GM12892 (cell line): Measurements from ENCODE around the gene RAET1G.
"Not testable (repeated sequence)": the region's sequence is repeated elsewhere in the genome, so short reads cannot be mapped to it uniquely, and the experiment has no call there.

ENCODE experiments used
- DNase-seq: peaks from one replicate; pipeline ENCODE4 v3.0.0; 2011; ENCODE audit not compliant: insufficient read length
- FAIRE-seq: peaks from 2 replicates; lab custom pipeline; 2011; peaks lifted over from hg19 to GRCh38; lab: Jason Lieb, UNC
- POLR2A ChIP-seq: IDR thresholded peaks from 2 replicates; pipeline ENCODE4 v1.6.1; 2011; ENCODE audit warnings: low read depth, low read length, control low read depth
- POLR2AphosphoS5 ChIP-seq: IDR thresholded peaks from 2 replicates; pipeline ENCODE4 v1.6.1; 2011; ENCODE audit warnings: low read depth, low read length, control low read depth
- TAF1 ChIP-seq: IDR thresholded peaks from 2 replicates; pipeline ENCODE4 v1.6.1; 2011; ENCODE audit warnings: low read depth, mild to moderate bottlenecking, control low read depth, low read length, borderline replicate concordance

Gene RAET1G

DNA sequence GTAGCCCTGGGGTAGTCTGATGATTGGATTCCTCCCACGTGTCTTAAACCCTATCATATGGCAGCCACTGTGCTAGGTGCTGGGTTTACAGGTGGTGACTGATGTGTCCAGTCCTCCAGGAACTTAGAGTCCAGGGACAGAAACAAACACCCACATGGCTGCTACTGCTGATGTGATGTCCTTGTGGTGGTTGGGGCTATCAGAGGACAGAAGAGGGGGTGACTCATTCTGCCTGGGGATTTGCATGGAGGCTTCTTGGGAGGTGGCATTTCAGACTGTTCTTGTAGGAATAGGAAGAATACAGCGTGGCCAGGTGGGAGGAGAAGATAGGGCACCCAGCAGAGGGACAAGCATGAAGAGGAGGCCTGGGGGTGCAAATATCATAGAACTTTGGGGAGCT, 9.8 kb downstream of the RAET1G start:
- no peak for TF ChIP-seq TAF1
- TF ChIP-seq POLR2A, result no peak
- no peak for TF ChIP-seq POLR2AphosphoS5
- DNase-seq (no peak), FAIRE-seq (no peak)

DNA sequence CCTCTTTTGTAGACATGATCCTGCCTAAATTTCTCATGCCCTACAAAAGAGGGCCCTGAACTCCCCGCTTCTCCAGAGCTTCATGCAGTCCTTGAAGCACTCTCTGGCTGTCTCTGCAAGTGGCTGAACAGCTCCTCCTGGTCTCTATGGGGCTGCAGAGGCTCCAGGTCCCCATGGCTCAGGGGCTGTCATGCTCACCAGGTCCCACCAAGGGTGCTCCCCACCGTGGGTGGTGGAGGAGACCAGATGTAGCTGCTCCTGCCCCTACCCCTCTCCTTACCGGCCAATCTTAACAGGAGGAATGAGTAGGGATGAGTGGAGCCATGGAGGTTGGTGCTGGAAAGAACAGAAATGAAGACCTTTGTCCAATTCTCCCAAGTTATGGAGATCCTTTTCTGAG, 10.2 kb downstream of the RAET1G start:
- DNase-seq, FAIRE-seq: not testable (repeated sequence)

DNA sequence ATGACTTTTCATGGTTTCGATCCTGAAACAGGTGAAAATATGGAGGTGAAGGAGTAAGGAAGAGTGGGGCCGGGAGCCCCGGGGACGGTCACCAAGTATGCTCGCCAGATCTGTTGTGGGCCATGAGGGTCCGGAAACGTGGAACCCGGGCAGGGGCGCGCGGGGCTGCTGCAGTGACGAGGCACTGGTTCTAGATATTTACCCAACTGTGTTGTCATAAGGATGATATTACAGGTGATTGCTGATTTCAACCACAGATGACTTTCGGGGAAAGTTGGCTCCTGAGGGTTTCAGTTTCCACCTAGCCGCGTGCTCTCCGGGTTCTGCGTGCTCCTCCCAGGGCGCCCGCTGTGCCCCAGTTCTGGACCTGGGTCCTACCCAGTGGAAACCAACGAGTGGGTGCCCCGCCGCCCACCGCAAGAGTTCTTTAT, 12.2 kb downstream of the RAET1G start:
- DNase-seq (no peak), FAIRE-seq (no peak)
- TF ChIP-seq POLR2A, result no peak
- no peak for TF ChIP-seq POLR2AphosphoS5
- TF ChIP-seq TAF1, result no peak

DNA sequence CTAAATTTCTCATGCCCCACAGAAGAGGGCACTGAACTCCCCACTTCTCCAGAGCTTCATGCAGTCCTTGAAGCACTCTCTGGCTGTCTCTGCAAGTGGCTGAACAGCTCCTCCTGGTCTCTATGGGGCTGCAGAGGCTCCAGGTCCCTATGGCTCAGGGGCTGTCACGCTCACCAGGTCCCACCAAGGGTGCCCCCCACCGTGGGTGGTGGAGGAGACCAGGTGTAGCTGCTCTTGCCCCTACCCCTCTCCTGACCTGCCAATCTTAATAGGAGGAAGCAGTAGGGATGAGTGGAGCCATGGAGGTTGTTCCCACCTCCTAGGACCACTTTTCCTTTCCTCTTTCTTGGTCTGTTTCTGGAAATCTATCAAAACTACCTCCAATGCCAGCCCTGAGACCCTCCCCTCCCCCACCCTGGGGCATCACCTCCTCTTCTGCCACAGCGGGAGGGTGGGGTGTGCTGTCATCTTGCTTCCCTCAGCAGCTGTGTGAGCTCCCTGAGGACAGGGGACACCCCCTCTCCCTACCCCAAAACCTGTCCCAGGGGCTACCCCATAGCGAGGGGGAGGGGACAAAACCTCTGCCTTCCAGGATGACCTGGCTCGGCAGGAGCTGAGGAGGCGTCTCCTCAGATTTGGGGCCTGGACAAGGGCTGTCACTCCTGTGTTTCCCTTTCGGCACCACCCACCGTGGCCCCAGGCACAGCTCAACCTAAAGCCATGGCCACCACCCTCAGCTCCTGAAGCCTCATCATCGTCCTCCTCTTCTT, 13.0 kb downstream of the RAET1G start:
- FAIRE-seq, result no peak
- DNase-seq, result no peak
- TF ChIP-seq POLR2AphosphoS5 (no peak), POLR2A (no peak), TAF1 (no peak)

DNA sequence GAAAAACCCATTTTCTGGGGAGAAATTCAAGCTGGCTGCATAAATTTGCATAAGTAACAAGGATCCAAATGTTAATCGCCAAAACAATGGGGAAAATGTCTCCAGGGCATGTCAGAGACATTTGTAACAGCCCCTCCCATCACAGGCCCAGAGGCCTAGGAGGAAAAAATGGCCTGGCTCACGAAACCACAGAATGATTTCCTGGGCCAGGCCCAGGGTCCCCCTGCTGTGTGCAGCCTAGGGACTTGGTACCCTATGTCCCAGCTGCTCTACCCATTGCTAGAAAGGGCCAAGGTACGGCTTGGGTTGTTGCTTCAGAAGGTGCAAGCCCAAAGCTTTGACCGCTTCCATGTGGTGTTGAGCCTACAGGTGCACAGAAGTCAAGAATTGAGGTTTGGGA, 14.4 kb downstream of the RAET1G start:
- not testable (repeated sequence) for DNase-seq, FAIRE-seq

DNA sequence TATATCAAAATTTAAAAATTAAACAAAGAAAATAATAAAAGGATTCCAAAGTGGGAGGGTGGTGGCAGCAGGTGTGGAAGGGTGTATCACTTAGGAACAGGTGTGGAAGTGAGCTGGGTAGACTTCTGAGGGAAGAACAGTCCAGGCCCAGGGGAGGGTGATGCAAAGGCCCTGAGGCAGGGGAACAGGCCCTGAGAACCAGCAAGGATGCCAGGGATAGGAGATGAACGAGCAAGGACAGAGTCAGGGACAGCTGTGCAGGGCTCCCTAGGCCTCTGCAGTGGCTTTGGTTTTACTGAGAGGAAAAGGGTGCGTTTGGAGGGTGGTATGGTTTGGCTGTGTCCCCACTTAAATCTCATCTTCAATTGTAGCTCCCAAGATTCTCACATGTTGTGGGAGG, 15.6 kb downstream of the RAET1G start:
- FAIRE-seq (no peak), DNase-seq (no peak)
- TF ChIP-seq TAF1, result no peak
- no peak for TF ChIP-seq POLR2A
- TF ChIP-seq POLR2AphosphoS5, result no peak

DNA sequence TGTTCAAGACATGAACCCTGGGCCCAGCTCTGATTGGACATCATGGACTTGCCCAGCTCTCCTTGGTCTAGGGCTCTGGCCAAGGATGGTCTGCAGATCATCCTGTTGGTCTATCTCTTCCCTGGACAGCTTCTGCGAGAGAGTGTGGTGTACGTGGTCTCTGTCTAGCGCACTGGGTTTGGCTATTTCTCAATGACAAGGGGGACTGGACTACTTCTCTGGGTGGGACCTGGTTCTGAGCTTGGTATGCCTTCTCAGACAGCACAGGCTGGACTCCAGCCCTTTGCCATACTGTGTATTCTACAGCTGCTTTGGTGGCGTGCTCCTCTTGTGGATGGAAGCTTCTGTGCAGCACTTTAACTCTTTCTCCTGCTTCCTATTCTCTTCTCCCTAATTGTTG, 16.5 kb downstream of the RAET1G start:
- DNase-seq, result no peak
- no peak for TF ChIP-seq POLR2AphosphoS5
- TF ChIP-seq POLR2A, result no peak
- no peak for TF ChIP-seq TAF1
- FAIRE-seq, result no peak

DNA sequence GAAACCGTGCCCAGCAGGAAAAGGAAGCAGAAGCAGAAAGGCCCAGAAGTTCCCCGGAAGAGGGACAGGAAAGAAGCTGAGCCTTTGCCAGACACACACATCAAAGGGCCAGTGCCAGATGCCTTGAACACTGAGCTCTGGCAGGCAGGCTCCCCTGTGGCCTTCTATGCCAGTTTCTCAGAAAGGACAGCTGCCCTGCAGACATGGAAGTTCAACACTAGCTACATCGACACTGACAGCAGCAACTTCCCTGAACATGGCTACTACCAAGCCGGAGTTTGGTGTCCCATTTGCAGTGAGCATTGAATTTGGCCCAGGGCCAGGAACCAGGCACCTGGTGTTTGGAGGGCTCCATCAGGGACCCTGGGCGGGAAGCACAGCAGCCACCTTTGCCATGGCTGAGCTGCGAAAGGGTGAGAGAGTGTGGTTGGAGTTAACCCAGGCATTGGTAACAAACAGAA, 17.0 kb downstream of the RAET1G start:
- DNase-seq (no peak), FAIRE-seq (no peak)
- TF ChIP-seq POLR2A, result no peak
- TF ChIP-seq POLR2AphosphoS5, result no peak
- no peak for TF ChIP-seq TAF1

DNA sequence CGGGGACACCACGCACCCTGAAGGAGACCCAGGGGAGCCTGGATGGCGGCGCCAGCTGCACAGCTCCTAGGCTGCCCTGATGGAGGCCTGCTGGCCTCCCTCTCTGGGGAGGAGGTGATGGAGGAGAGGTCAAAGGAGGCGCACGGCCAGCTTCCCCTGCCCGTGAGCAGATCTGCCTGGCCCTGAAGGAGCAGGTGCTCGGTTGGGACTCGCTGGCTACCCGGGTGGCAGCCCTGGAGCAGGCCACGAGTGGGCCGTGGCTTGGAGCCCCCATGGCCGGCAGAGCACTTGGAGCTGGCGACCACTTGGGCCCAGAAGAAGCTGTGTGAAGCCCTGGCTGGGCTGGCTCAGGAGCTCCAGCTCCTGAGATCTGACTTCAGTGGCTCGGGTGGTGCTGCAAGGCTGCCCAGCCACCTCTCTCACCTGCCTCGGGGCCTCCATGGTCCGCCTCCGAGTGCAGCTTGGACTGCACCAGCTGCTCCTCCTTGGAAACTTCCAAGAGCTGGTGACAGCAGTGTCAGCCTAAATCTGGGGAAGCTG, 17.5 kb downstream of the RAET1G start:
- FAIRE-seq (no peak), DNase-seq (no peak)
- TF ChIP-seq TAF1, result no peak
- TF ChIP-seq POLR2A, result no peak
- no peak for TF ChIP-seq POLR2AphosphoS5

DNA sequence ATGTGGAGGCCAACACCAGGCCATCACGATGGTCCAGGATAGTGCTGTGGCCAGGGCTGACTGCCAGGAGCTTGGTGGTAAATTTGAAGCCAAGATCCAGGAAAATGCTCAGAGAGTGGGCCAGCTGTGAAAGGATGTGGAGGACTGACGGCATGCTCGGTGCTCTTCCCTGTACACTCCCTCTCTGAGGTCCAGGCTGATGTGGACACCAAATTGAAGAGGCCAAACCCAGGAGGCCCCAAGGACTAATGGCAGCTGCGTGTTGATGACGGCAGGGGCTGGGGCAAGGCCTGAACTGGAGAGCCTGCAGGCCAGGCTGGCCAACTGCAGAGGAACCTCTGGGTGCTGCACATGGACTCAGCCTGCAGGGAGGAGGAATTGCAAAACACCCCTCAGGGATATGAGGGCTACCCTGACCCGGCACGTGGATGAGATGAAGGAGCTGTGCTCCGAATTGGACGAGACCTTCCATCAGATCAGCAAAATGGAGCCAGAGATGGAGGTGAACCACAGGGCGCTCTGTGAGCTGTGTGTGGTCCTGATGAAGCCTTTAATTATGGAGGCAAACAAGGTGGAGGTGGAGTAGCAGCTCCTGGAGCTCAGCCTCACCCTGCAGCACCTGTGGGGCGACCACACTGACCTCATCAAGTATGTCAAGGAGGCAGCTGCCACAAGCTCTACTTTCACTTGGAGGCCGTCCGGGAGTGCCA, 18.1 kb downstream of the RAET1G start:
- FAIRE-seq, result no peak
- TF ChIP-seq TAF1, result no peak
- no peak for TF ChIP-seq POLR2A
- no peak for TF ChIP-seq POLR2AphosphoS5
- no peak for DNase-seq

DNA sequence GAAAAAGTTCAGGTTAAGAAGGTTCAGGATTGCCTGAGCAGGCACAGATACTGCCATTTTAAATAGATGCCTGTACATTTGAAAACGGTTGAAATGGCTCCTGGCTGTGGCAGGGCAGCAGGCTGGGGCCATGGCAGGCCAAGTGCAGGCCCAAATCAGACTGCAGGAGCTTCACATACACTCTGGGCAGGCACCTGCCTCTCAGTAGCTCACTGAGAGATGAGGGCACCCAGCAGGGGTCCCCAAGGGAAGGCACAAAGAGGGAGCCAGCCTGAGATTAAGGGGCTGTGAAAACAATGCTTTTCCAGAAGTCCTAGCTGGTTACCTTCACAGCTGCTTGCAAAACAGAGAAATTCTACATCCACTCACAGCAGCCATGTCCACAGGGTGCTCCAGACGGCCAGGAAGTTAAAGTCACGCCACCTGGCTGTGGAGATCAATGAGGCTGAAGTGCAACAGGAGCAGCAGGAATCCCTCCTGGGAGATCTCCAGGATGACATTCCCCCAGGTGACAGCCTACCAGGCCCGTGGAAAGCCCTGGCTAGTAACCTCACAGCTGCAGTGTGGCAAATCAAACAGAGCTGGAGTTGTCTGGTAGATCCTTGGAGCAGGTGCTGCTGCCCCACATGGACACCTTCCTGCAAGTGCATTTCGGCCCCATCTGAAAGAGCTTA, 18.8 kb downstream of the RAET1G start:
- FAIRE-seq (no peak), DNase-seq (no peak)
- TF ChIP-seq POLR2A (no peak), POLR2AphosphoS5 (no peak), TAF1 (no peak)

DNA sequence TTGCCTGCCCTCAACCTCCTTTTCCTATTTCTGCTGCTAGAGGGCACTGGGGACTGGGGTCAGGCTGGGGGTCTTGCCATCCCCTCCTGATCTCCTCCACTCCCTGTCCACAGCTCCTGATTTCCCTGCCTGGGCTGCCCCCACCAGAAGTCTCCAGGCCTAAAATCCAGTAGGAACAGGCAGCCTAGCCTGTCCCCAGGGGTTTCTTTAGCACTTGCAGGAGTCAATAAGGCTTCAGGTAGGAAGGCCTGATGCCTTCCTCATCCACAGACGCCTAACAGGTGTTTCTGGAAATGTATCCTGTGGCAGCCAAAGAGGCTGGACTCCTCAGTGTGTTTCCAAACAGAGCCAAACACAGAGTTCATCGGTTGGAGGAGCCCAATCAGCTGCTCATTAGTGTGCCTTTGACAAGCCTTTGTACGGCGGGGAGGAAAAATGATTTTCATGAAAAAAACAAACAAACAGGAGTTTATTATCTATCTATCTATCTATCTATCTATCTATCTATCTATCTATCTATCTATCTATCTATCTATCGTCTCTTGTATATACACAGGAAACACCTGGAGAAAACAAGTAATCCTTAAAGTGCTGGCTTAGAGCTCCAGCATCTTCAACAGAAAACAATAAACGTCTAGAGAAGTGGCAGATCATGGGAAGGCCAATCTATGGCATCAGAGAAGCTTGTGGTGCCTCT, 21.3 kb downstream of the RAET1G start:
- FAIRE-seq (no peak), DNase-seq (no peak)
- TF ChIP-seq TAF1 (no peak), POLR2A (no peak), POLR2AphosphoS5 (no peak)
